ENCODE data around the gene CEP295NL.
"Not testable (repeated sequence)": the region's sequence is repeated elsewhere in the genome, so short reads cannot be mapped to it uniquely, and the experiment has no call there.

Gene CEP295NL

DNA sequence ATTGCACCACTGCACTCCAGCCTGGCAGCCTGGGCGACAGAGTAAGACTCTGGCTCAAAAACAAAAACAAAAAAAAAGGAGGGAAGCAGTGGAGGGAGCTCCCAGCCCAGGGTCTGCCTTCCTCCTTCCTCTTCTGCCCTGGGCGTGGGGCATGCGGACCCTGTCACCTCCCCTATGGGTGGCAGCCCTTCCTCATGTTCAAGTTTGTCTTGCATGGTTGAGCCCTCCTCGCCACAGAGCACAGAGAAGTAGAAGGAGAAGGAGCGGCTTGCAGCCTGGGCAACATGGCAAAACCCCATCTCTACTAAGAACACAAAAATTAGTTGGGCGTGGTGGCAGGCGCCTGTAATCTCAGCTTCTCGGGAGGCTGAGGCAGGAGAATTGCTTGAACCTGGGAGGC is 43.6 kb upstream of the CEP295NL start:
- H3K27ac ChIP-seq: no peak overlapping the region
- no peak for TF ChIP-seq CTCF (conservative IDR thresholded peaks at IDR 0.05; ENCODE audit: low read depth)
- DNase-seq (ENCODE audit: low spot score): no peak
- POLR2A ChIA-PET (ENCODE audit: low non-redundant PET): no interaction called here
- CTCF ChIA-PET: interaction anchor here (0.6 kb wide), 1 partner anchor 831 kb away, joined by 3 read pairs; no protein-coding TSS in a partner anchor

GRCh38 chr17:78946131-78946530 is 43.1 kb upstream of the CEP295NL start:
- TF ChIP-seq CTCF (conservative IDR thresholded peaks at IDR 0.05; ENCODE audit: low read depth): no peak
- no peak overlapping the region for H3K27ac ChIP-seq
- ChIA-PET POLR2A (ENCODE audit: low non-redundant PET) (no interaction called here), CTCF (interaction anchor here (0.6 kb wide), 1 partner anchor 831 kb away, joined by 3 read pairs; no protein-coding TSS in a partner anchor)
- DNase-seq (ENCODE audit: low spot score): no peak

- CTCF ChIA-PET; H3K27ac ChIP-seq; POLR2A ChIA-PET (ENCODE audit: low non-redundant PET); DNase-seq (ENCODE audit: low spot score): not testable (repeated sequence)
Observed at GRCh38 chr17:78945455-78945854, 42.5 kb upstream of the CEP295NL start.

GRCh38 chr17:78944956-78945355 is 42.0 kb upstream of the CEP295NL start:
- no peak overlapping the region for H3K27ac ChIP-seq
- ChIA-PET POLR2A (ENCODE audit: low non-redundant PET) (no interaction called here), CTCF (no interaction called here)
- DNase-seq (ENCODE audit: low spot score): no peak
- no peak for TF ChIP-seq CTCF (conservative IDR thresholded peaks at IDR 0.05; ENCODE audit: low read depth)

GRCh38 chr17:78944026-78944425 is 41.0 kb upstream of the CEP295NL start:
- POLR2A ChIA-PET (ENCODE audit: low non-redundant PET): interaction anchor here (0.7 kb wide), 1 partner anchor 22 kb away, joined by 7 read pairs; no protein-coding TSS in a partner anchor
- CTCF ChIA-PET: interaction anchor here (0.6 to 1.0 kb wide), 2 partner anchors 15 to 61 kb away, joined by 3 to 5 read pairs; no protein-coding TSS in a partner anchor
- TF ChIP-seq CTCF (conservative IDR thresholded peaks at IDR 0.05; ENCODE audit: low read depth): no peak
- no peak overlapping the region for H3K27ac ChIP-seq
- DNase-seq (ENCODE audit: low spot score): no peak

DNA sequence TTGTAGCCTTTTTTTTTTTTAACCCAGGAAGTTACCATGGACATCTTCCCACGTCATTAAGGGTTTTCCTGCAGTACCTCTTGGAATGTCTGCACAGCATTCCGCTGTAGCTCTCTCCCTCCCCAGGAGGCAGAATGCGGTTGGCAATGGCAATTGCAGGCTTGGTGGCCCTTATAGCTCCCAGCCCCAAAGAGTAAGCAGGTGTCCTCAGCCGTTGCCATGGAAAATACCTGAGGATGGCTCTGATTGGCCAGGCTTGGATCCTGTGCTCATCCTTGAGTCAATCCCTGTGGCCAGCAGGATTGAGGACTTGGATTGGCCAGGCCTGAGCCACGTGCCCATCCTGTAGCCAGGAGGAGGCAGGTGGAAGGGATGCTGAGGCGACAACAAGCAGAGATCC is 37.7 kb upstream of the CEP295NL start:
- POLR2A ChIA-PET (ENCODE audit: low non-redundant PET): no interaction called here
- H3K27ac ChIP-seq: no peak overlapping the region
- DNase-seq (ENCODE audit: low spot score): no peak
- no peak for TF ChIP-seq CTCF (conservative IDR thresholded peaks at IDR 0.05; ENCODE audit: low read depth)
- CTCF ChIA-PET: interaction anchor here (0.7 to 0.8 kb wide), 2 partner anchors 96 to 97 kb away, joined by 3 read pairs; no protein-coding TSS in a partner anchor

DNA sequence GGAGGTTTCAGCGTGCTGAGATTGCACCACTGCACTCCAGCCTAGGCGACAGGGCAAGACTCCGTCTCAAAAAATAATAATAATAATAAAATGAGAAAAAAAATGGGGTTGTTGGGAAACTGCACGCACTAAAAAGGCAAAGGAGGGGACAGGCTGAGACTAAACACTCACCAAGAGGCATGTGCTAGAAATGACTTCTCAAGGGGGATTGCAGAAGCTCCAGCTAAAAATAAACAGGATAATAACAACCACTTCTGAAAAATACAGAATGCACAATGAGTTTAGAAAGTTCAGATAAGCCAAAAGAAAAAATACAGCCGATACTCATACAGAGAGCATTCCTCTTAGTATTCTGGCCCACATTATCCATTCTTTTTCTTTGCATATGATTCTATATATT is 37.3 kb upstream of the CEP295NL start:
- POLR2A ChIA-PET (ENCODE audit: low non-redundant PET): no interaction called here
- H3K27ac ChIP-seq: peak overlapping the region; percentile 81
- CTCF ChIA-PET: interaction anchor here (0.7 to 0.8 kb wide), 2 partner anchors 95 to 97 kb away, joined by 3 read pairs; no protein-coding TSS in a partner anchor
- DNase-seq (ENCODE audit: low spot score): no peak
- TF ChIP-seq CTCF (conservative IDR thresholded peaks at IDR 0.05; ENCODE audit: low read depth): no peak
